ENCODE results near the gene PUS10. TPM values are rescaled to one million over a fixed set of nuclear protein-coding genes. Genes with fewer than 3 reads are reported as not detected.
A peak's percentile ranks its signal among the peaks of the same experiment; 100 is the strongest.

PUS10 gene
- total and polyA plus RNA-seq, 2 of the 13 experiments (the other 11 are each of a cell fraction or from before 2014, with no cell fraction given), result 41.4 to 44.3 TPM

DNA sequence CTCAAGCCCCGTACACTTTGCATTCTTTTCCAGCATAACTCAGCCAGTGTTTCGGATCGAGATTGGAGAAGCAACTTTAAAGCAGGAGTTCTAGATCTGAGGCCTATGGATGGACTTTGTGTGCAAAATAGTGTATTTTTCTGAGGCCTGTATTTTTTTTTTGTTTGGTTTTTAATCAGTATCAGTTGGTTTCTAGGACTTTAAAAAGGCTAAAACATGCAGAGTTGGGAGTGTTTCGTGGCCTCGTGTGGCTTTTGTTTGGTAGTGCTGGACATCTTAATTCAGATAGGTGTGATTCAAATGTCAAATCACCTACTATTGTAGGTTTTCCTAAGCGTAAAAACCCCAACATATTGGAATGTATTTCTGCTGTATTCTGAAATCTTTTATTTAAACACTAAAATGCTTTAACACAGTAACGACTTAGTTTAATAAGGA, 282 bp upstream of the PUS10 start (continued):
- TF ChIP-seq, protein P1, sequence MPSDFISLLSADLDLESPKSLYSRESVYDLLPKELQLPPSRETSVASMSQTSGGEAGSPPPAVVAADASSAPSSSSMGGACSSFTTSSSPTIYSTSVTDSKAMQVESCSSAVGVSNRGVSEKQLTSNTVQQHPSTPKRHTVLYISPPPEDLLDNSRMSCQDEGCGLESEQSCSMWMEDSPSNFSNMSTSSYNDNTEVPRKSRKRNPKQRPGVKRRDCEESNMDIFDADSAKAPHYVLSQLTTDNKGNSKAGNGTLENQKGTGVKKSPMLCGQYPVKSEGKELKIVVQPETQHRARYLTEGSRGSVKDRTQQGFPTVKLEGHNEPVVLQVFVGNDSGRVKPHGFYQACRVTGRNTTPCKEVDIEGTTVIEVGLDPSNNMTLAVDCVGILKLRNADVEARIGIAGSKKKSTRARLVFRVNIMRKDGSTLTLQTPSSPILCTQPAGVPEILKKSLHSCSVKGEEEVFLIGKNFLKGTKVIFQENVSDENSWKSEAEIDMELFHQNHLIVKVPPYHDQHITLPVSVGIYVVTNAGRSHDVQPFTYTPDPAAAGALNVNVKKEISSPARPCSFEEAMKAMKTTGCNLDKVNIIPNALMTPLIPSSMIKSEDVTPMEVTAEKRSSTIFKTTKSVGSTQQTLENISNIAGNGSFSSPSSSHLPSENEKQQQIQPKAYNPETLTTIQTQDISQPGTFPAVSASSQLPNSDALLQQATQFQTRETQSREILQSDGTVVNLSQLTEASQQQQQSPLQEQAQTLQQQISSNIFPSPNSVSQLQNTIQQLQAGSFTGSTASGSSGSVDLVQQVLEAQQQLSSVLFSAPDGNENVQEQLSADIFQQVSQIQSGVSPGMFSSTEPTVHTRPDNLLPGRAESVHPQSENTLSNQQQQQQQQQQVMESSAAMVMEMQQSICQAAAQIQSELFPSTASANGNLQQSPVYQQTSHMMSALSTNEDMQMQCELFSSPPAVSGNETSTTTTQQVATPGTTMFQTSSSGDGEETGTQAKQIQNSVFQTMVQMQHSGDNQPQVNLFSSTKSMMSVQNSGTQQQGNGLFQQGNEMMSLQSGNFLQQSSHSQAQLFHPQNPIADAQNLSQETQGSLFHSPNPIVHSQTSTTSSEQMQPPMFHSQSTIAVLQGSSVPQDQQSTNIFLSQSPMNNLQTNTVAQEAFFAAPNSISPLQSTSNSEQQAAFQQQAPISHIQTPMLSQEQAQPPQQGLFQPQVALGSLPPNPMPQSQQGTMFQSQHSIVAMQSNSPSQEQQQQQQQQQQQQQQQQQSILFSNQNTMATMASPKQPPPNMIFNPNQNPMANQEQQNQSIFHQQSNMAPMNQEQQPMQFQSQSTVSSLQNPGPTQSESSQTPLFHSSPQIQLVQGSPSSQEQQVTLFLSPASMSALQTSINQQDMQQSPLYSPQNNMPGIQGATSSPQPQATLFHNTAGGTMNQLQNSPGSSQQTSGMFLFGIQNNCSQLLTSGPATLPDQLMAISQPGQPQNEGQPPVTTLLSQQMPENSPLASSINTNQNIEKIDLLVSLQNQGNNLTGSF (CRISPR knock-in tag; IDR thresholded peaks at IDR 0.05), result no peak
- TF ChIP-seq, protein P2, sequence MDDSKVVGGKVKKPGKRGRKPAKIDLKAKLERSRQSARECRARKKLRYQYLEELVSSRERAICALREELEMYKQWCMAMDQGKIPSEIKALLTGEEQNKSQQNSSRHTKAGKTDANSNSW (CRISPR knock-in tag; IDR thresholded peaks at IDR 0.05; ENCODE audit: borderline replicate concordance), result no peak
- TF ChIP-seq, protein P3, sequence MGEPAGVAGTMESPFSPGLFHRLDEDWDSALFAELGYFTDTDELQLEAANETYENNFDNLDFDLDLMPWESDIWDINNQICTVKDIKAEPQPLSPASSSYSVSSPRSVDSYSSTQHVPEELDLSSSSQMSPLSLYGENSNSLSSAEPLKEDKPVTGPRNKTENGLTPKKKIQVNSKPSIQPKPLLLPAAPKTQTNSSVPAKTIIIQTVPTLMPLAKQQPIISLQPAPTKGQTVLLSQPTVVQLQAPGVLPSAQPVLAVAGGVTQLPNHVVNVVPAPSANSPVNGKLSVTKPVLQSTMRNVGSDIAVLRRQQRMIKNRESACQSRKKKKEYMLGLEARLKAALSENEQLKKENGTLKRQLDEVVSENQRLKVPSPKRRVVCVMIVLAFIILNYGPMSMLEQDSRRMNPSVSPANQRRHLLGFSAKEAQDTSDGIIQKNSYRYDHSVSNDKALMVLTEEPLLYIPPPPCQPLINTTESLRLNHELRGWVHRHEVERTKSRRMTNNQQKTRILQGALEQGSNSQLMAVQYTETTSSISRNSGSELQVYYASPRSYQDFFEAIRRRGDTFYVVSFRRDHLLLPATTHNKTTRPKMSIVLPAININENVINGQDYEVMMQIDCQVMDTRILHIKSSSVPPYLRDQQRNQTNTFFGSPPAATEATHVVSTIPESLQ (CRISPR knock-in tag; conservative IDR thresholded peaks at IDR 0.05), result no peak
- TF ChIP-seq U2AF2 (IDR thresholded peaks at IDR 0.05; ENCODE audit: low read depth, low read length) (no peak), ZNF34 (CRISPR knock-in tag; IDR thresholded peaks at IDR 0.05; ENCODE audit: borderline replicate concordance) (no peak), ZNF235 (CRISPR knock-in tag; IDR thresholded peaks at IDR 0.05; ENCODE audit: borderline replicate concordance) (no peak), ZNF772 (CRISPR knock-in tag; IDR thresholded peaks at IDR 0.05) (peak; percentile 90; the same call in 1 of the 2 replicates), ZNF577 (CRISPR knock-in tag; IDR thresholded peaks at IDR 0.05; ENCODE audit: borderline replicate concordance, low read depth) (no peak), SIN3A (IDR thresholded peaks at IDR 0.05; ENCODE audit: borderline replicate concordance, low read depth, low read length) (no peak)
- TF ChIP-seq, protein P4, sequence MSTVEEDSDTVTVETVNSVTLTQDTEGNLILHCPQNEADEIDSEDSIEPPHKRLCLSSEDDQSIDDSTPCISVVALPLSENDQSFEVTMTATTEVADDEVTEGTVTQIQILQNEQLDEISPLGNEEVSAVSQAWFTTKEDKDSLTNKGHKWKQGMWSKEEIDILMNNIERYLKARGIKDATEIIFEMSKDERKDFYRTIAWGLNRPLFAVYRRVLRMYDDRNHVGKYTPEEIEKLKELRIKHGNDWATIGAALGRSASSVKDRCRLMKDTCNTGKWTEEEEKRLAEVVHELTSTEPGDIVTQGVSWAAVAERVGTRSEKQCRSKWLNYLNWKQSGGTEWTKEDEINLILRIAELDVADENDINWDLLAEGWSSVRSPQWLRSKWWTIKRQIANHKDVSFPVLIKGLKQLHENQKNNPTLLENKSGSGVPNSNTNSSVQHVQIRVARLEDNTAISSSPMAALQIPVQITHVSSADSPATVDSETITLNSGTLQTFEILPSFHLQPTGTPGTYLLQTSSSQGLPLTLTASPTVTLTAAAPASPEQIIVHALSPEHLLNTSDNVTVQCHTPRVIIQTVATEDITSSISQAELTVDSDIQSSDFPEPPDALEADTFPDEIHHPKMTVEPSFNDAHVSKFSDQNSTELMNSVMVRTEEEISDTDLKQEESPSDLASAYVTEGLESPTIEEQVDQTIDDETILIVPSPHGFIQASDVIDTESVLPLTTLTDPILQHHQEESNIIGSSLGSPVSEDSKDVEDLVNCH (CRISPR knock-in tag; IDR thresholded peaks at IDR 0.05), result no peak
- TF ChIP-seq, protein P5, sequence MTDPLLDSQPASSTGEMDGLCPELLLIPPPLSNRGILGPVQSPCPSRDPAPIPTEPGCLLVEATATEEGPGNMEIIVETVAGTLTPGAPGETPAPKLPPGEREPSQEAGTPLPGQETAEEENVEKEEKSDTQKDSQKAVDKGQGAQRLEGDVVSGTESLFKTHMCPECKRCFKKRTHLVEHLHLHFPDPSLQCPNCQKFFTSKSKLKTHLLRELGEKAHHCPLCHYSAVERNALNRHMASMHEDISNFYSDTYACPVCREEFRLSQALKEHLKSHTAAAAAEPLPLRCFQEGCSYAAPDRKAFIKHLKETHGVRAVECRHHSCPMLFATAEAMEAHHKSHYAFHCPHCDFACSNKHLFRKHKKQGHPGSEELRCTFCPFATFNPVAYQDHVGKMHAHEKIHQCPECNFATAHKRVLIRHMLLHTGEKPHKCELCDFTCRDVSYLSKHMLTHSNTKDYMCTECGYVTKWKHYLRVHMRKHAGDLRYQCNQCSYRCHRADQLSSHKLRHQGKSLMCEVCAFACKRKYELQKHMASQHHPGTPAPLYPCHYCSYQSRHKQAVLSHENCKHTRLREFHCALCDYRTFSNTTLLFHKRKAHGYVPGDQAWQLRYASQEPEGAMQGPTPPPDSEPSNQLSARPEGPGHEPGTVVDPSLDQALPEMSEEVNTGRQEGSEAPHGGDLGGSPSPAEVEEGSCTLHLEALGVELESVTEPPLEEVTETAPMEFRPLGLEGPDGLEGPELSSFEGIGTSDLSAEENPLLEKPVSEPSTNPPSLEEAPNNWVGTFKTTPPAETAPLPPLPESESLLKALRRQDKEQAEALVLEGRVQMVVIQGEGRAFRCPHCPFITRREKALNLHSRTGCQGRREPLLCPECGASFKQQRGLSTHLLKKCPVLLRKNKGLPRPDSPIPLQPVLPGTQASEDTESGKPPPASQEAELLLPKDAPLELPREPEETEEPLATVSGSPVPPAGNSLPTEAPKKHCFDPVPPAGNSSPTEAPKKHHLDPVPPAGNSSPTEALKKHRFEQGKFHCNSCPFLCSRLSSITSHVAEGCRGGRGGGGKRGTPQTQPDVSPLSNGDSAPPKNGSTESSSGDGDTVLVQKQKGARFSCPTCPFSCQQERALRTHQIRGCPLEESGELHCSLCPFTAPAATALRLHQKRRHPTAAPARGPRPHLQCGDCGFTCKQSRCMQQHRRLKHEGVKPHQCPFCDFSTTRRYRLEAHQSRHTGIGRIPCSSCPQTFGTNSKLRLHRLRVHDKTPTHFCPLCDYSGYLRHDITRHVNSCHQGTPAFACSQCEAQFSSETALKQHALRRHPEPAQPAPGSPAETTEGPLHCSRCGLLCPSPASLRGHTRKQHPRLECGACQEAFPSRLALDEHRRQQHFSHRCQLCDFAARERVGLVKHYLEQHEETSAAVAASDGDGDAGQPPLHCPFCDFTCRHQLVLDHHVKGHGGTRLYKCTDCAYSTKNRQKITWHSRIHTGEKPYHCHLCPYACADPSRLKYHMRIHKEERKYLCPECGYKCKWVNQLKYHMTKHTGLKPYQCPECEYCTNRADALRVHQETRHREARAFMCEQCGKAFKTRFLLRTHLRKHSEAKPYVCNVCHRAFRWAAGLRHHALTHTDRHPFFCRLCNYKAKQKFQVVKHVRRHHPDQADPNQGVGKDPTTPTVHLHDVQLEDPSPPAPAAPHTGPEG (CRISPR knock-in tag; IDR thresholded peaks at IDR 0.05), result 0 out of 2 replicates have a peak, but pooled peaks have one; percentile 10

Data from HepG2 (cell line).